ENCODE data around the gene UMAD1. TPM values are rescaled to one million over a fixed set of nuclear protein-coding genes. Genes with fewer than 3 reads are reported as not detected.

Gene UMAD1
- total and polyA plus RNA-seq, 7 donors: 8.7 to 51.1 (median 15.6) TPM

DNA sequence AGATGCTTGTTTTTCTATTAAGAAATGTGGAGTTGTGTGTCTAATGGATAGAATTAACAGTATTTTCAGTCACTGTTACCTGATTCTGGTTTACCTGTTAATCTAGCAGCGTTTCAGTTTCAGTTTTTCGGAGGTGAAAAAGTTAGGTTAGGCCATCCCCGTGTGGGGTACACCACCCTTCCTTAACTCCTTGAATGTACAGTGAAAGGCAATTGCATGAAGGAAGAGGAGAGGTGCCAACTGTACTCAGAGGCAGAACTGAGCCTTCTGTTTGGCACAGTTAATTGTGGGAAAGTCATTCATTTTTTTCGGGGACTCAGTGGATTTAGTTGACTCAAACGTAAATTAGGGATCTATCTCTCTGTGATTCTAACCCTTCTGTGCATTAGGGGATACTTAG lies 42.3 kb downstream of the UMAD1 start:
- WGBS, 2 donors: 52 to 79% methylated on average over 5 of the region's 5 CpGs
- no peaks in the 10 kb centered on the region for H3K9me3 ChIP-seq
- H3K27me3 ChIP-seq: no peaks in the 10 kb centered on the region
- no peak for DNase-seq
- TF ChIP-seq POLR2AphosphoS5 (IDR thresholded peaks at IDR 0.05) (no peak), EP300 (IDR thresholded peaks at IDR 0.05) (no peak)
- TF ChIP-seq, protein P1, sequence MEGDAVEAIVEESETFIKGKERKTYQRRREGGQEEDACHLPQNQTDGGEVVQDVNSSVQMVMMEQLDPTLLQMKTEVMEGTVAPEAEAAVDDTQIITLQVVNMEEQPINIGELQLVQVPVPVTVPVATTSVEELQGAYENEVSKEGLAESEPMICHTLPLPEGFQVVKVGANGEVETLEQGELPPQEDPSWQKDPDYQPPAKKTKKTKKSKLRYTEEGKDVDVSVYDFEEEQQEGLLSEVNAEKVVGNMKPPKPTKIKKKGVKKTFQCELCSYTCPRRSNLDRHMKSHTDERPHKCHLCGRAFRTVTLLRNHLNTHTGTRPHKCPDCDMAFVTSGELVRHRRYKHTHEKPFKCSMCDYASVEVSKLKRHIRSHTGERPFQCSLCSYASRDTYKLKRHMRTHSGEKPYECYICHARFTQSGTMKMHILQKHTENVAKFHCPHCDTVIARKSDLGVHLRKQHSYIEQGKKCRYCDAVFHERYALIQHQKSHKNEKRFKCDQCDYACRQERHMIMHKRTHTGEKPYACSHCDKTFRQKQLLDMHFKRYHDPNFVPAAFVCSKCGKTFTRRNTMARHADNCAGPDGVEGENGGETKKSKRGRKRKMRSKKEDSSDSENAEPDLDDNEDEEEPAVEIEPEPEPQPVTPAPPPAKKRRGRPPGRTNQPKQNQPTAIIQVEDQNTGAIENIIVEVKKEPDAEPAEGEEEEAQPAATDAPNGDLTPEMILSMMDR (IDR thresholded peaks at IDR 0.05): no peak
- peak overlapping the region in 1 of 4 donors; percentile 14 for H3K27ac ChIP-seq
- H3K4me3 ChIP-seq: no peak overlapping the region
- no peaks in the 10 kb centered on the region for H3K36me3 ChIP-seq
- intact Hi-C loops (cut with DNase I): loop anchor here (2.0 to 5.0 kb wide), 4 partner anchors 78 to 534 kb away; partner anchors contain the start of gene GLCCI1
- peaks cover 0 to 32% (median 28%) of the 10 kb centered on the region in 4 donors for H3K4me1 ChIP-seq

DNA sequence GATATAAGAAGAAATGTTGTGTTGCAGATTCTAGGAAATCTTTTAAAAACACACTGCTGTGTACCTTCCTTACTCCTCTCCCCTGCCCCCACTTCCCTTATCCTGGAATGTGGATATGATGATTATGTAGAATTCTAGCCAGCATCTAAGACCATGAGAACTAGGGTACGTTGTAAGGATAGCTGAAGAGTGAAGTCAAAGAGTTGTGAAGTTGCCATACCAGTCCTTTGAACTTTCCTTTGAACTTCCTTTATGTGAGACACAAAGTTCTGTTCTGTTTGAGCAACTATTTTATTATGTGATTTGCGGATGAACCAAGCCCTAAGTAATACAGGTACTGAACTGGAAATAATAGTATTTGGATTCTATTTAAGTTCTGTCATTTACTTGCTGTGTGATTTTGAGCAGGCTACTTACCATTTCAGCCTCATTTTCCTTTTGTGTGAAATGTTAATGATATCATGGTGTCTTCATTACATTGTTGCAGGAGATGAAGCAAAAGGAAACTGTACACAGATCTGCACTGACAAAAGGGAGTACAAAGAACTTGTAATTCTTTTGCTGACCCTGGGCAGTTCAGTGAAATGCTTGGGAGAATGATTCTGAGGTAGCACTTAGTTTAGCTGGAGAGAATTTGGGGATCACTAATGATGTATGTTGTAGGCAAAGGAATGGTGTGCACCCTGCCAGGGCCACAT lies 46.4 kb downstream of the UMAD1 start:
- TF ChIP-seq POLR2A (IDR thresholded peaks at IDR 0.05) (no peak), EP300 (IDR thresholded peaks at IDR 0.05) (no peak), POLR2AphosphoS5 (IDR thresholded peaks at IDR 0.05) (no peak)
- TF ChIP-seq, protein P1 (IDR thresholded peaks at IDR 0.05): no peak
- Histone ChIP-seq H3K27me3 (no peaks in the 10 kb centered on the region), H3K9me3 (no peaks in the 10 kb centered on the region), H3K4me3 (no peak overlapping the region), H3K4me1 (peaks cover 0 to 28% (median 20%) of the 10 kb centered on the region in 4 donors), H3K27ac (no peak overlapping the region), H3K36me3 (no peaks in the 10 kb centered on the region)
- intact Hi-C loops (cut with DNase I): no loop called here
- WGBS, 2 donors: 24 to 63% methylated on average over 2 of the region's 2 CpGs
- DNase-seq: no peak

DNA sequence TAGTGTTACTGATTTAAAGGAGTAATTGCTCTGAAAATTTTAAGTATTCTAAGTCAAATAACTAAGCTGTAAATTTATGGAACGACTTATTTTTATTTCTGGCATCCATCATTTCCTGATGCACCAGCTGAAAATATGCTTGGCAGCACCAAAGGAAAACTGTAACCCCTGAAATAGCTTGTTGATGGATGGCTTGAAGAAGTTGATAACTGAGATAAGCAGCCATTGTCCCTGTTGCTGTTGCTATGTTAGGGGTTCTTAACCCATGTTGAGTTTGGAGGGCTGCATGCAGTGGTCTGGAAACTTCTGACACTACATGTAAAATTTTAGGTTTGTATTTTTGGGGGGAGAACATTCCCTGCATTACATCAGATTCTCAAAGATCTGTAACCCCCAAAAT lies 47.2 kb downstream of the UMAD1 start:
- DNase-seq: no peak
- no peaks in the 10 kb centered on the region for H3K9me3 ChIP-seq
- H3K4me3 ChIP-seq: no peak overlapping the region
- TF ChIP-seq EP300 (IDR thresholded peaks at IDR 0.05) (no peak), POLR2A (IDR thresholded peaks at IDR 0.05) (no peak)
- WGBS, 2 donors: 46 to 83% methylated on average over 1 of the region's 1 CpG
- intact Hi-C loops (cut with DNase I): no loop called here
- H3K27me3 ChIP-seq: no peaks in the 10 kb centered on the region
- no peak overlapping the region for H3K27ac ChIP-seq
- no peaks in the 10 kb centered on the region for H3K36me3 ChIP-seq
- H3K4me1 ChIP-seq: peaks cover 0 to 24% (median 16%) of the 10 kb centered on the region in 4 donors

DNA sequence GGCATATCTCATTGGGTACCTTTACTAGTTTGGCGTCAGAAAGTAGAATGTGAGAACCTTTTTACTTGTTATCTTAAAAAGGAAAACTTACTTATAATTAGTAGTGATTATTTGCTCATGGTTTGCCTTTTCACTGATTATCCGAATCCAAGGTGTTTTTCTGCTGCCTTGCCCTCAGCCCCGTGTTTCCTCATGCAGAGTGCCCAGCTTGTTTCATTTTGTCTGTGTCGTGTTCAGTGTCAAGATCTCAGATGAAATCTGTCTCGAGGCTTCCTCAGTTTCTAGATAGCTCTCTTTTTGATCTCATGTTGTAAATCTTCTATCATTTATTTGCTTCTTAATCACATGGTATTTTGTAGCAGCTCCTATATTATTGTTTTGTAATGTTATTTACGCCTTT lies 47.8 kb downstream of the UMAD1 start:
- DNase-seq: no peak
- H3K36me3 ChIP-seq: no peaks in the 10 kb centered on the region
- no peaks in the 10 kb centered on the region for H3K27me3 ChIP-seq
- H3K4me1 ChIP-seq: peaks cover 0 to 19% (median 14%) of the 10 kb centered on the region in 4 donors
- WGBS, 2 donors: 64 to 81% methylated on average over 6 of the region's 6 CpGs
- TF ChIP-seq EP300 (IDR thresholded peaks at IDR 0.05) (no peak), POLR2A (IDR thresholded peaks at IDR 0.05) (no peak), POLR2AphosphoS5 (IDR thresholded peaks at IDR 0.05) (no peak)
- TF ChIP-seq, protein P1 (IDR thresholded peaks at IDR 0.05): no peak
- no peak overlapping the region for H3K4me3 ChIP-seq
- intact Hi-C loops (cut with DNase I): no loop called here
- H3K27ac ChIP-seq: no peak overlapping the region
- no peaks in the 10 kb centered on the region for H3K9me3 ChIP-seq

DNA sequence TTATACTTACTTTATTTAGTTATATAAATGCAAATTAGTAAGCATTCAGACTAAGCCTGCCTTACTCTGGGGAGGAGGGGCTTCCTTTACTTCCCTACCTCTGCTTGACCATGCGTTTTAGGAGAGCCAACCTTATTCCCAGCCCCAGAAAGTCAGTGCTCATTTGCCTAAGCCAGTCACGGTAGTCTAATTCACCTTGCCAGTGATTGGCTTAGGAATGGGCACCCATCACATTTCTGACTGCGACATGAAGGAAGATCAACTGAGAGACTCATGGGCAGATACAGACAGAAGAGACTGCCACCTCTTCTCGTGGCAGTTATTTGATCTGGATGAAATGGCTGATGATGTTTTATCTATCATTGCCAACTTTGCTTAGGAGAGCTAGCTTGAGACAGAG lies 48.4 kb downstream of the UMAD1 start:
- TF ChIP-seq, protein P1 (IDR thresholded peaks at IDR 0.05): no peak
- no peak for DNase-seq
- Histone ChIP-seq H3K4me1 (peaks cover 0 to 25% (median 17%) of the 10 kb centered on the region in 4 donors), H3K36me3 (no peaks in the 10 kb centered on the region), H3K27ac (no peak overlapping the region), H3K27me3 (no peaks in the 10 kb centered on the region), H3K9me3 (no peaks in the 10 kb centered on the region), H3K4me3 (no peak overlapping the region)
- 94% methylated on average over 4 of the region's 4 CpGs for WGBS, 2 donors
- intact Hi-C loops (cut with DNase I): no loop called here

All from sigmoid colon (tissue), 7 donors.